Measurements from ENCODE around the gene NFASC. TPM values are rescaled to one million over a fixed set of nuclear protein-coding genes. Genes with fewer than 3 reads are reported as not detected.

NFASC gene
- total RNA-seq, 2 experiments from 2014 or later = not detected

DNA sequence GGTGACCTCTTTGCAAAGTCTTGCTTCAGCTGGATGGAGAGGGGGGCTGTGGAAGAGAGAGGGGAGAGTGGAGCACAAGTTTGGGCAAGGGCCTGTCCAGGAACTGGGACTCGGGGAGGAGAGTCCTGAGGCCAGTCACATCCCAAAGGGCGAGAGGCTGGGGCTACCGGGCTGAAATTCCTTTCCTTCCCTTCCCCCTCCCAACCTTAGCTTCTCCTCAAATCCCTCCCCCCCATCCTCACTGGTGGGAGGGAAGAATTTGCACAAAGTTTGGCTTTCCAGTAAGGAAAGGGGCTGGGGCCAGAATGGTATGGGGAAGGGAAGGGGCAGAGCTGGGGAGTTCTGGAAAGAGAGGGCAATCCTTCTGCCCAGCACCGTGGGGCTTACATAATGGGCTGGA is 173.2 kb downstream of the NFASC start:
- Histone ChIP-seq H3K36me3 (ENCODE audit: insufficient read depth, low read length) (no peaks in the 10 kb centered on the region), H3K4me3 (ENCODE audit: low read length) (no peak overlapping the region), H3K27me3 (ENCODE audit: control insufficient read depth in 1 of 2, insufficient read depth in 2 of 2, low read length in 2 of 2) (peaks cover 21 to 29% of the 10 kb centered on the region in 2 experiments), H3K27ac (ENCODE audit: low read depth in 1 of 2, low read length in 2 of 2) (no peak overlapping the region), H3K9me3 (ENCODE audit: control insufficient read depth in 1 of 2, insufficient read depth in 1 of 2, low read length in 2 of 2) (peaks cover 0 to 7% of the 10 kb centered on the region in 2 experiments), H3K4me1 (ENCODE audit: insufficient read depth, low read length) (no peaks in the 10 kb centered on the region)
- no peak for TF ChIP-seq CTCF (IDR thresholded peaks at IDR 0.05)
- Mint-ChIP-seq H3K36me3 (ENCODE audit: low read depth) (no peaks in the 10 kb centered on the region), H3K4me1 (ENCODE audit: low read depth) (no peaks in the 10 kb centered on the region), H3K4me3 (no peak overlapping the region), H3K27me3 (peaks cover 75% of the 10 kb centered on the region), H3K27ac (no peak overlapping the region), H3K9me3 (no peaks in the 10 kb centered on the region)
- CTCF ChIA-PET = no interaction called here
- ATAC-seq (ENCODE audit: poor library complexity) (no peak), DNase-seq (no peak)
- POLR2A ChIA-PET = no interaction called here
- intact Hi-C loops (cut with DNase I, micrococcal nuclease) = no loop called here

DNA sequence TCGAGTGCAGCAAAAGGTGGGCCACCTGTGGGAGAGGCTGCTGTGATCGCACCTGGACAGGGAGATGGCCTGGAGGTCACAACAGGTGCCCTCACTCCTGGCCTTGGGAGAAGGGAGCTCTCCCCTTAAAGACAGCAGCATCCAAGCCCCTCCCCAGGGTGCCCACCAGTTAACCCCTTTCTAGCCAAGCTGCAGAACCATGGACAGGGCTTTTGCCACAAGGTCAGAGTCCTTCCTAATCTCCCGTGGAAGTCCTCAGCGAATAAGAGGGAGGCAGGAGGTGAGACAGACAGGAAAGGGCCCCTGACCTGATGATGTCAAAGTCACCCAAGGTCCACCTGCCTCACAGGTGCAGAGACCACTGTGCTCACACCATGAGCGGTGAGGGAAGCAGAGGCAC is 174.1 kb downstream of the NFASC start:
- no peak for DNase-seq
- H3K36me3 ChIP-seq (ENCODE audit: insufficient read depth, low read length) = no peaks in the 10 kb centered on the region
- H3K9me3 Mint-ChIP-seq = no peaks in the 10 kb centered on the region
- no peak for ATAC-seq (ENCODE audit: poor library complexity)
- H3K4me1 Mint-ChIP-seq (ENCODE audit: low read depth) = no peaks in the 10 kb centered on the region
- ChIA-PET POLR2A (no interaction called here), CTCF (no interaction called here)
- H3K27ac Mint-ChIP-seq = no peak overlapping the region
- peaks cover 22 to 29% of the 10 kb centered on the region in 2 experiments for H3K27me3 ChIP-seq (ENCODE audit: control insufficient read depth in 1 of 2, insufficient read depth in 2 of 2, low read length in 2 of 2)
- no peak overlapping the region for H3K4me3 Mint-ChIP-seq
- no peaks in the 10 kb centered on the region for H3K4me1 ChIP-seq (ENCODE audit: insufficient read depth, low read length)
- intact Hi-C loops (cut with DNase I, micrococcal nuclease) = no loop called here
- no peak overlapping the region for H3K4me3 ChIP-seq (ENCODE audit: low read length)
- no peaks in the 10 kb centered on the region for H3K36me3 Mint-ChIP-seq (ENCODE audit: low read depth)
- peaks cover 0 to 7% of the 10 kb centered on the region in 2 experiments for H3K9me3 ChIP-seq (ENCODE audit: control insufficient read depth in 1 of 2, insufficient read depth in 1 of 2, low read length in 2 of 2)
- H3K27ac ChIP-seq (ENCODE audit: low read depth in 1 of 2, low read length in 2 of 2) = no peak overlapping the region
- peaks cover 70% of the 10 kb centered on the region for H3K27me3 Mint-ChIP-seq
- no peak for TF ChIP-seq CTCF (IDR thresholded peaks at IDR 0.05)

- Mint-ChIP-seq H3K9me3 (no peaks in the 10 kb centered on the region), H3K27ac (no peak overlapping the region), H3K4me1 (ENCODE audit: low read depth) (no peaks in the 10 kb centered on the region), H3K4me3 (no peak overlapping the region), H3K27me3 (peaks cover 67% of the 10 kb centered on the region), H3K36me3 (ENCODE audit: low read depth) (no peaks in the 10 kb centered on the region)
- Histone ChIP-seq H3K4me3 (ENCODE audit: low read length) (no peak overlapping the region), H3K4me1 (ENCODE audit: insufficient read depth, low read length) (no peaks in the 10 kb centered on the region), H3K27me3 (ENCODE audit: control insufficient read depth in 1 of 2, insufficient read depth in 2 of 2, low read length in 2 of 2) (peaks cover 22 to 29% of the 10 kb centered on the region in 2 experiments), H3K9me3 (ENCODE audit: control insufficient read depth in 1 of 2, insufficient read depth in 1 of 2, low read length in 2 of 2) (peaks cover 0 to 7% of the 10 kb centered on the region in 2 experiments), H3K27ac (ENCODE audit: low read depth in 1 of 2, low read length in 2 of 2) (no peak overlapping the region), H3K36me3 (ENCODE audit: insufficient read depth, low read length) (no peaks in the 10 kb centered on the region)
- ATAC-seq (ENCODE audit: poor library complexity) = no peak
- intact Hi-C loops (cut with DNase I, micrococcal nuclease) = no loop called here
- ChIA-PET POLR2A (no interaction called here), CTCF (no interaction called here)
- TF ChIP-seq CTCF (IDR thresholded peaks at IDR 0.05) = no peak
- no peak for DNase-seq
Observed at GRCh38 chr1:205045146-205045545, 174.5 kb downstream of the NFASC start.
